Omental fat pad (tissue), 4 donors: ENCODE data around the gene IL1RAPL1. TPM values are rescaled to one million over a fixed set of nuclear protein-coding genes. Genes with fewer than 3 reads are reported as not detected.

Experiments used
- ATAC-seq: fragments of 150-250 bp; one replicate; pipeline ENCODE4 v1.9.1; 2016; ENCODE audit warnings: mild to moderate bottlenecking, moderate library complexity; ENCODE audit not compliant: low FRiP score
- DNase-seq: peaks from one replicate; pipeline ENCODE4 v3.0.0-alpha.2; 2019; ENCODE audit warnings: low spot score
- total RNA-seq, 4 donors: library from RNA; depleted of rRNA; stranded (reverse); fragments of >200 nt; gene quantifications; one replicate each; pipeline ENCODE4 v1.1.0, GENCODE V29; 2016
- TF ChIP-seq, protein P1 (sequence below), 3 donors: fragments of 450-650 bp; IDR thresholded peaks; one replicate each; pipeline ENCODE4 v1.5.1; 2016 to 2017; ENCODE audit warnings: antibody characterized with exemption in 3 of 3, mild to moderate bottlenecking in 3 of 3, moderate library complexity in 2 of 3

IL1RAPL1 gene
- total RNA-seq, 4 donors from 2014 or later: 0.13 to 0.93 (median 0.42) TPM

DNA sequence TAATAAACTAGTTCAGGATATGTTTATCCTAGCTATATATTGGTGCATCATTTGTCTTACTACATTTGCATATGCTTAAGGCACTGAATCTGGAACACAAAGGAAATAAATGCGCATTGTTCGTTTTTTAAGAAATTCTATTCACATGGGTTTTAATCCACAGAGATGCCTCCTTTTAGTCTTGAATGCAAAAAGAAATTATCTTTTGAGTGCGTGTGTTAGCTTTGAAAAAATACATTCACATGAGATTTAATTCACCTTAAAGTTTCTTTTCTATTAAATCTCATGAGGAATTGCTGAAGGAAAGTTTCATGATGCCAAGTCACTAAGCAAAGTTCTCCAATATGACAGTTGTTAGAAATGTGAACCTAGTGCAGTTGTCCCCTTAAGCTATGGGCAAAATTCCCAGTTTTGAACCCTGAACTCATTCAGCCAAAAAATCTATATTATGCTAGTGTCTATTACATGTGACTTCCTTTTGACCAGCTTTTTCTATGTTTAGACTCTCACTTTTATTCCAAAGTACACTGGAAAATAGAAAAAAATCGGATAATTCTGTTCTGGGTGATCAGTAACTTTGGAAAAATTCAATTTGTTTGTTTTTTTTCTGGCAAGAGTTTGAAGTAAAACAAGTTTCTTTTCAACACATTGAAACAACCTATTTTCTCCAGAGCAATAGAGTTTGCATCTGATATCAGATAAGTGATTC is 1201.9 kb downstream of the IL1RAPL1 start:
- no peak for ATAC-seq
- no peak for DNase-seq
- TF ChIP-seq, protein P1, sequence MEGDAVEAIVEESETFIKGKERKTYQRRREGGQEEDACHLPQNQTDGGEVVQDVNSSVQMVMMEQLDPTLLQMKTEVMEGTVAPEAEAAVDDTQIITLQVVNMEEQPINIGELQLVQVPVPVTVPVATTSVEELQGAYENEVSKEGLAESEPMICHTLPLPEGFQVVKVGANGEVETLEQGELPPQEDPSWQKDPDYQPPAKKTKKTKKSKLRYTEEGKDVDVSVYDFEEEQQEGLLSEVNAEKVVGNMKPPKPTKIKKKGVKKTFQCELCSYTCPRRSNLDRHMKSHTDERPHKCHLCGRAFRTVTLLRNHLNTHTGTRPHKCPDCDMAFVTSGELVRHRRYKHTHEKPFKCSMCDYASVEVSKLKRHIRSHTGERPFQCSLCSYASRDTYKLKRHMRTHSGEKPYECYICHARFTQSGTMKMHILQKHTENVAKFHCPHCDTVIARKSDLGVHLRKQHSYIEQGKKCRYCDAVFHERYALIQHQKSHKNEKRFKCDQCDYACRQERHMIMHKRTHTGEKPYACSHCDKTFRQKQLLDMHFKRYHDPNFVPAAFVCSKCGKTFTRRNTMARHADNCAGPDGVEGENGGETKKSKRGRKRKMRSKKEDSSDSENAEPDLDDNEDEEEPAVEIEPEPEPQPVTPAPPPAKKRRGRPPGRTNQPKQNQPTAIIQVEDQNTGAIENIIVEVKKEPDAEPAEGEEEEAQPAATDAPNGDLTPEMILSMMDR (IDR thresholded peaks at IDR 0.05): no peak

DNA sequence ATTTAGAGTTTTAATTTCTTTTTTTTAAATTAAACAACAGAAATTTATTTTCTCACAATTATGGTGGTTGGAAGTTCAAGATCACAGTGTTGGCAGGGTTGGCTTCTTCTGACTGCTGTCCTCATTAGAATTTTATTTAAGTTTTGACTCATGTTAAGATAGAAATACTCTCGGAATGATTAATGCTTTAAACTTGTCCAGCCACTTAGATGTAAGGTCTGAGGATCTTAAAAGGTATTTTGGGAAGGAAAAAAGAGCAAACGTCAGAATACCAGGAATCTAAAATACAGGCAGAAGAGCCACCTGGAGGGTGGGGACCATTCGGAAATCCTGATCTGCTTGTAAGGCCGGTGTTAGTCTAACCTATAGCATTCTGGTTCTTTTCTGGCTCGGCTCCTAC is 1205.1 kb downstream of the IL1RAPL1 start:
- DNase-seq (no peak), ATAC-seq (no peak)
- TF ChIP-seq, protein P1 (IDR thresholded peaks at IDR 0.05): no peak

DNA sequence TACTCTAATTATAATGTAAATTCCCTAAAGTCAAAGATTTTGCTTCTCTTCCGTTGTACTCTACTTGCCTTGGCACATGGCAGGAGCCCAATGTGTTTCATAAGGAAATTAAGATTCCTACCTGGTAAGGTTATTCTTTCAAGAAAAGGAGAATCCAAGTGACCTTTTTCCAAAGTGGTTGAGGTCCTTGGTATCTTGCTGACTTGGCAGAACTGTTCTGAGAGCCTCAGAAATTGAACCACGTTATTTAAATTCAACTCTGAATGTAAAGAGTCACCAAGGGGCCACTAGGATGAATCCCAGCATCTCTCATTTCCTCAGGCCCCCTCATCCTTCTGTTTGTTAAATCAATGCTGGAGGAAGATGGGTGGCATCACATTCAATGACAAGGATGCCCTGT is 1209.9 kb downstream of the IL1RAPL1 start:
- DNase-seq (no peak), ATAC-seq (no peak)
- TF ChIP-seq, protein P1 (IDR thresholded peaks at IDR 0.05): no peak

DNA sequence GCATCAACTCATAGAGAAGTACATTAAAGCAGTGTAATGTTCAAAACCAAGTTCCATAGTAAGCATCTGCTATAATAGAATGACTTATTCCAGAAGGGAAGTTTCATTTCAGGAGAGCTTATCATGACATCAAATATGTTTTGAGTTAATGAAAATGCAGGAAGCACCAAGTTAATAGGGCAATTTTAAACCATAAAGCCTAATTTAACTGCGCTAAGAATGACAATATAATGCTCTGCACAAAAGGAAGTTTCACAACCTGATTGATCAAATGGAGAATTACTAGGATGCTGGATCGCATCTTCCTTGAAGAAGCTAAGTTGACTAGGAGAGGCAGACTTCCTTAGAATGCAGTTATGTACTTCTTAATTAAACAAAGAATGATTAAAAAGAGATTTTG is 1211.2 kb downstream of the IL1RAPL1 start:
- ATAC-seq (no peak), DNase-seq (no peak)

DNA sequence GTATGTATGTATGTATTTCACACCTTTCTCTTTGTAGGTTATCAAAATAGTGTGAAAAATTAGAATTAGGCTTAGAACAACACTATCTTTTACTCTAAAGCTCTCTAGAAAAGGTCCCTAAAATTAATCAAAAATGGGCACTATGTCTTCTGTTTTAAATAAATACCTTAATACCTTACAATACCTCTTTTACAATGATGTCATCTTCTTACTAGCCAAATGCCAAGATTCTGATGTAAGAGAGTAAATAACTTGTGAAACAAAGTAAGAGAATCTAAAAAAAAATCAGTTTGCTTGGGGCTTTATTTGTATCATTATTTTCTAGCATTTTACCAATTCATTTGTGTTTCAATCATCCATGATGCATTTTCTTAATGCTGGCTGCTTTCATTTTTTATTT is 1225.9 kb downstream of the IL1RAPL1 start:
- no peak for DNase-seq
- TF ChIP-seq, protein P1 (IDR thresholded peaks at IDR 0.05): no peak
- ATAC-seq: no peak

More for the DNA sequence above, 1211.2 kb downstream of the IL1RAPL1 start:
- TF ChIP-seq, protein P1 (IDR thresholded peaks at IDR 0.05): no peak

DNA sequence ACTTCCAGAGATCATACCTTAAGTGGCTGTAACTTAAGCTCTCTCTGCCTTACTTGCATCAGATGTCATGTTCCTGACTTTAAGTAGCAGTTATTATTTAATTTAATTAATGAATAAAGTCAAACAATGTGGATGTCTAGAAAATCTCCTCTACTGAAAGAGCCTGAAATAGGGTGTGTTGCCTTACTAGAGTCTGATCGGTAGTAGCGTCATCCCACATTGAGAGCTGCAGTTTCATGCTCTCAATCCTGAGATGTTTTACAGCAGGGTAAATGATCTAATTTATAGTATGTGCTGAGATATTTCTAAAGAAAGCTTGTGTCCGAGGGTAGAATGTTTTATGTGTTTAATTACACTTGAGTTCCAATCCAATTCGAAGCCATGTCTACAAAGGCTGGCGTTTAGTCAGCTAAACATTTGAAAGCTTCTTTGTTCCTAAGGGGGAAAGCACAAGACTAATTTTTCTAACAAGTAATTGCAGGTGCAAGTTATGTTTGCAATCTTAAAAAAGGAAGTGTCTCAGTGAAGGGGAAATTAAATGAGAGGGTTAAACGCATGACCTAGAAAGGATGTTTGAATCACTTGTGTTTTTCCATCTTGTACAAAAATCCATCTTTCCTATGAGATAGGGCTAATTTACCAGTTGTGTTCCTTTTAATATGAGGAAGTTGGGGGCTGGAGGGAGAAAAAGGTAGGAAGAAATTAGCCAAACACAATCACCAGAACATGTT is 1237.1 kb downstream of the IL1RAPL1 start:
- ATAC-seq (no peak), DNase-seq (no peak)
- TF ChIP-seq, protein P1 (IDR thresholded peaks at IDR 0.05): no peak

DNA sequence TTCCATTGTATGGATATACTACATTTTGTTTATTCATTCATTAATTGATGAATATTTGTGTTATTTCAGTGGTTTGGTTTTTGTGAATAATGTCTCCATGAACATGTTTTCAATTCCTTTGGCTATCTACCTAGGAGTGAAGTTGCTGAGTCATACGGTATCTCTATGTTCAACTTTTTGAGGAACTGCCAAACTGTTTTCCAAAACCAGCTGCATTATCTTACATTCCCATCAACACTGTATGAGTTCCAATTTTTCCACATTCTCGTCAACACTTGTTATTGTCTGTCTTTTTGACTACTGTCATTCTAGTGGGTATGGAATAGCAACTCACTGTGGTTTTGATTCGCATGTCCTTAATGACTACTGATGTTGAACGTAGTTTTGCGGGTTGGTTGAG is 1239.5 kb downstream of the IL1RAPL1 start:
- TF ChIP-seq, protein P1 (IDR thresholded peaks at IDR 0.05): no peak
- ATAC-seq: no peak

More for the DNA sequence above, 1239.5 kb downstream of the IL1RAPL1 start:
- DNase-seq: no peak
